ENCODE results near the gene SLC5A6.

GRCh38 chr2:27206346-27206745 lies 5.7 kb downstream of the SLC5A6 start:
- TF ChIP-seq POLR2A (IDR thresholded peaks at IDR 0.05) (no peak), CTCF (IDR thresholded peaks at IDR 0.05) (no peak)

Data from body of pancreas (tissue), 4 donors.